SK-N-SH (cell line): ENCODE data around the gene WNT16. TPM values are rescaled to one million over a fixed set of nuclear protein-coding genes. Genes with fewer than 3 reads are reported as not detected.
"Not testable (repeated sequence)": the region's sequence is repeated elsewhere in the genome, so short reads cannot be mapped to it uniquely, and the experiment has no call there.

Source experiments
- CTCF ChIA-PET: fragments of 300-600, 350-600 bp; formaldehyde crosslinking; extraction: SDS; loops from one replicate; lab custom pipeline; 2021; lab: Yijun Ruan, JAX
- POLR2A ChIA-PET: fragments of 350-600 bp; sonication (Branson Sonifier 250); formaldehyde crosslinking; extraction: SDS; loops from one replicate; lab custom pipeline; 2020; ENCODE audit warnings: antibody characterized with exemption, inconsistent platforms; lab: Yijun Ruan, JAX
- DNase-seq: peaks from one replicate; pipeline ENCODE4 v3.0.0; 2012
- H2AFZ ChIP-seq: fragments of 200-600 bp; sonication (generic); 2 replicates; pipeline ENCODE4 v1.8.1; 2016; ENCODE audit warnings: antibody characterized with exemption, mild to moderate bottlenecking, low read depth
- H3F3A ChIP-seq: fragments of 200-600 bp; sonication (generic); replicated peaks from 2 replicates; pipeline ENCODE3; 2016; ENCODE audit warnings: antibody characterized with exemption, mild to moderate bottlenecking; ENCODE audit not compliant: insufficient read depth
- H3K27ac ChIP-seq, 2 experiments: fragments of 200-500 bp in 1 of 2; fragments of 200-600 bp in 1 of 2; sonication (Bioruptor generic) in 1 of 2; sonication (generic), shearing (Covaris generic) in 1 of 2; 2 replicates each; pipeline versions ENCODE4 v1.5.1 to v1.6.1; 2014 to 2016; ENCODE audit warnings: low read depth in 2 of 2, inconsistent platforms in 1 of 2, low read length in 1 of 2, mild to moderate bottlenecking in 1 of 2, mixed read lengths in 1 of 2
- H3K27me3 ChIP-seq: fragments of 200-600 bp; sonication (generic), shearing (Covaris generic); 2 replicates; pipeline ENCODE4 v1.6.1; 2016; ENCODE audit warnings: mixed run types; ENCODE audit not compliant: insufficient read depth
- H3K36me3 ChIP-seq, 2 experiments: fragments of 200-500 bp in 1 of 2; fragments of 200-600 bp in 1 of 2; sonication (Bioruptor generic) in 1 of 2; sonication (generic) in 1 of 2; replicated peaks in 1 of 2; 2 replicates each; pipeline versions ENCODE3 to v1.5.1; 2014 to 2016; ENCODE audit warnings: low read length in 1 of 2, mild to moderate bottlenecking in 1 of 2; ENCODE audit not compliant: insufficient read depth in 2 of 2, control insufficient read depth in 1 of 2
- H3K4me1 ChIP-seq, 2 experiments: fragments of 200-500 bp in 1 of 2; fragments of 200-600 bp in 1 of 2; sonication (Bioruptor generic) in 1 of 2; sonication (generic), shearing (Covaris generic) in 1 of 2; 2 replicates each; pipeline versions ENCODE4 v1.5.1 to v1.6.1; 2014 to 2016; ENCODE audit warnings: low read depth in 1 of 2, low read length in 1 of 2, mixed run types in 1 of 2; ENCODE audit not compliant: insufficient read depth in 2 of 2, control insufficient read depth in 1 of 2
- H3K4me2 ChIP-seq: fragments of 200-600 bp; sonication (generic), shearing (Covaris generic); 2 replicates; pipeline ENCODE4 v1.6.1; 2017; ENCODE audit warnings: mixed run types
- H3K4me3 ChIP-seq, 2 experiments: fragments of 200-500 bp in 1 of 2; fragments of 200-600 bp in 1 of 2; sonication (Bioruptor generic) in 1 of 2; sonication (generic), shearing (Covaris generic) in 1 of 2; 2 replicates each; pipeline versions ENCODE4 v1.5.1 to v1.8.1; 2014 to 2016; ENCODE audit warnings: low read depth in 2 of 2, inconsistent platforms in 1 of 2, low read length in 1 of 2, mild to moderate bottlenecking in 1 of 2, mixed read lengths in 1 of 2, moderate library complexity in 1 of 2
- H3K79me2 ChIP-seq: fragments of 200-600 bp; sonication (generic); 2 replicates; pipeline ENCODE4 v1.8.1; 2017; ENCODE audit warnings: mild to moderate bottlenecking; ENCODE audit not compliant: insufficient read depth
- H3K9ac ChIP-seq: fragments of 200-600 bp; sonication (generic); 2 replicates; pipeline ENCODE4 v1.6.1; 2017; ENCODE audit warnings: mixed run types
- H3K9me2 ChIP-seq: fragments of 200-600 bp; sonication (generic); 2 replicates; pipeline ENCODE4 v1.6.1; 2017; ENCODE audit warnings: mixed run types
- H3K9me3 ChIP-seq: fragments of 200-600 bp; sonication (generic); 2 replicates; pipeline ENCODE4 v1.6.1; 2017; ENCODE audit warnings: mixed run types, mild to moderate bottlenecking, moderate library complexity
- H4K20me1 ChIP-seq: fragments of 200-600 bp; sonication (generic); 2 replicates; pipeline ENCODE4 v1.6.1; 2017; ENCODE audit warnings: mild to moderate bottlenecking, mixed run types; ENCODE audit not compliant: insufficient read depth
- ELF1 ChIP-seq: IDR thresholded peaks from 2 replicates; pipeline ENCODE4 v1.4.0; 2012
- EP300 ChIP-seq, 2 experiments: IDR thresholded peaks; 2 replicates each; pipeline versions ENCODE4 v1.4.0 to v1.6.1; 2012; ENCODE audit warnings: borderline replicate concordance in 1 of 2, low read depth in 1 of 2, low read length in 1 of 2
- FOXM1 ChIP-seq: IDR thresholded peaks from 2 replicates; pipeline ENCODE4 v1.4.0; 2012; ENCODE audit warnings: low read depth, mild to moderate bottlenecking
- GATA2 ChIP-seq: sonication (generic); formaldehyde crosslinking; IDR thresholded peaks from 2 replicates; pipeline ENCODE4 v1.5.0; 2020; ENCODE audit warnings: mild to moderate bottlenecking, missing genetic modification reagents
- MXI1 ChIP-seq: IDR thresholded peaks from 2 replicates; pipeline ENCODE4 v1.6.1; 2012; ENCODE audit warnings: mild to moderate bottlenecking, low read depth, low read length, improper control_type of control experiment
- NFIC ChIP-seq: IDR thresholded peaks from 2 replicates; pipeline ENCODE4 v1.4.0; 2012; ENCODE audit warnings: borderline replicate concordance
- RAD21 ChIP-seq: IDR thresholded peaks from 2 replicates; pipeline ENCODE4 v1.6.1; 2012; ENCODE audit warnings: mild to moderate bottlenecking, low read length
- TCF12 ChIP-seq: IDR thresholded peaks from 2 replicates; pipeline ENCODE4 v1.4.0; 2012
- WGBS: methylation state at CpG from one replicate; pipeline ENCODE4 v1.1.6; 2017; ENCODE audit warnings: low lambda C conversion rate; 5-methylcytosine and 5-hydroxymethylcytosine counted together
- polyA plus RNA-seq, 3 experiments: library from polyadenylated mRNA; depleted of rRNA; stranded (reverse); fragments of >200 nt; gene quantifications; 2 replicates each; pipeline ENCODE4 v1.2.3, GENCODE V29; 2012
- TF ChIP-seq, protein P1 (sequence below): fragments of 200-600 bp; sonication (generic); IDR thresholded peaks from 2 replicates; pipeline ENCODE4 v1.6.1; 2017; ENCODE audit warnings: antibody characterized with exemption, mild to moderate bottlenecking, moderate library complexity
- TF ChIP-seq, protein P2 (sequence below): fragments of 150-350 bp; IDR thresholded peaks from 2 replicates; pipeline ENCODE4 v1.6.1; 2017; ENCODE audit warnings: antibody characterized with exemption, low read length, low read depth, borderline replicate concordance

Gene WNT16
- polyA plus RNA-seq, 1 of the 3 experiments (the other 2 are of a cell fraction), result 0.05 TPM

DNA sequence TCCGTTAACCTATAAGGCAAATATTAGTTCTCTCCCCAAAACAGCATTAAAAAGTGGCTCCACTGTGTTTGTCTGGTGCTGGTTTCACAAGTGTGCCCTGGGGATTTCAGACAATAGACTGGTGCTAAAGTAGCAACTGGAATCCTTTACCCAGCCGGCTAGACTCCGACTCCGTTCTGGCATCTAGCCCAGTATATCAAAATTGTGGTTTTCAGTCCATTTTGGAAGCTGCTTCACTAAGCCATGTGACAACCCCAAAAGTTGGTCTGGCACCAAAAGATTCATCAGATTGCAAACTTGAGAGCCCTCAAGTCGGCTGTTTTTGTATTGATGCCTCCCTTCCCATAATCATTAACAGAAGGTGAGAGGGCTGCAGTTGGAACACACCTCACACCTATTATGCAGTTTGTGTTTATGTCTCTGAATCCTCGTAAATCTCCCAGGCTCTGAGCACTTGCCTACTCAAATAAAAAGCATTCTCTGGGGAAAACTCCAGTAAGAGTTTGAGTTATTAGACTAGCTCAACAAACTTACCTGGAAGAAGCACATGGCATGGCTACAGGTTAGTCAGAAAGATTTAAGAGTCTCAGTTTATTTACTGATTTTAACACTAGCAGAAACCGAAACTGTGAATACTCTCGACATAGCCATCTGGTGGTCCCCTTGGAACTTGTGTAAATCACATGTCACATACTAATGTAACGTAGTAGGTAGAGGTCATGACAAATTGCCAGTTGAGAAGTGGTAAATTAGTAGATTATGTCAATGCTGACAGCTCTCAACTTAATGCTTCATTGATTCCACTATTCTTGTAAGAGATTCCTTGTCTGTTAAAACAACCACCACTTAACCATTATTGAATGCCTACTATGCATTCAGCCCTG, 14.8 kb upstream of the WNT16 start:
- Histone ChIP-seq H3K9me2 (no peaks in the 10 kb centered on the region), H3K27ac (peak overlapping the region in 1 of 2 experiments; percentile 47; a peak in 1 of 4 replicates), H3F3A (no peaks in the 10 kb centered on the region), H3K4me1 (peaks cover 9 to 11% of the 10 kb centered on the region in 2 experiments; a peak in 2 of 4 replicates), H3K9me3 (peaks cover 8% of the 10 kb centered on the region; the same call in 1 of the 2 replicates), H3K4me2 (no peak overlapping the region), H3K4me3 (no peak overlapping the region), H3K79me2 (no peaks in the 10 kb centered on the region), H3K9ac (no peak overlapping the region), H3K27me3 (peaks cover 7% of the 10 kb centered on the region; the same call in 1 of the 2 replicates), H4K20me1 (no peaks in the 10 kb centered on the region), H2AFZ (no peak overlapping the region), H3K36me3 (no peaks in the 10 kb centered on the region)
- DNase-seq, result no peak
- no peak for TF ChIP-seq MXI1
- TF ChIP-seq NFIC, result 0 out of 2 replicates have a peak, but pooled peaks have one; percentile 27
- TF ChIP-seq ELF1, result no peak
- no peak for TF ChIP-seq TCF12
- TF ChIP-seq GATA2 (CRISPR knock-in tag), result no peak
- TF ChIP-seq RAD21, result no peak
- TF ChIP-seq EP300 (IDR thresholded peaks at IDR 0.05; ENCODE audit: borderline replicate concordance in 1 of 2, low read depth in 1 of 2, low read length in 1 of 2), result no peak
- TF ChIP-seq, protein P1, sequence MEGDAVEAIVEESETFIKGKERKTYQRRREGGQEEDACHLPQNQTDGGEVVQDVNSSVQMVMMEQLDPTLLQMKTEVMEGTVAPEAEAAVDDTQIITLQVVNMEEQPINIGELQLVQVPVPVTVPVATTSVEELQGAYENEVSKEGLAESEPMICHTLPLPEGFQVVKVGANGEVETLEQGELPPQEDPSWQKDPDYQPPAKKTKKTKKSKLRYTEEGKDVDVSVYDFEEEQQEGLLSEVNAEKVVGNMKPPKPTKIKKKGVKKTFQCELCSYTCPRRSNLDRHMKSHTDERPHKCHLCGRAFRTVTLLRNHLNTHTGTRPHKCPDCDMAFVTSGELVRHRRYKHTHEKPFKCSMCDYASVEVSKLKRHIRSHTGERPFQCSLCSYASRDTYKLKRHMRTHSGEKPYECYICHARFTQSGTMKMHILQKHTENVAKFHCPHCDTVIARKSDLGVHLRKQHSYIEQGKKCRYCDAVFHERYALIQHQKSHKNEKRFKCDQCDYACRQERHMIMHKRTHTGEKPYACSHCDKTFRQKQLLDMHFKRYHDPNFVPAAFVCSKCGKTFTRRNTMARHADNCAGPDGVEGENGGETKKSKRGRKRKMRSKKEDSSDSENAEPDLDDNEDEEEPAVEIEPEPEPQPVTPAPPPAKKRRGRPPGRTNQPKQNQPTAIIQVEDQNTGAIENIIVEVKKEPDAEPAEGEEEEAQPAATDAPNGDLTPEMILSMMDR, result no peak
- CTCF ChIA-PET, result no interaction called here
- POLR2A ChIA-PET, result no interaction called here
- 52% methylated on average over 9 of the region's 9 CpGs for WGBS

DNA sequence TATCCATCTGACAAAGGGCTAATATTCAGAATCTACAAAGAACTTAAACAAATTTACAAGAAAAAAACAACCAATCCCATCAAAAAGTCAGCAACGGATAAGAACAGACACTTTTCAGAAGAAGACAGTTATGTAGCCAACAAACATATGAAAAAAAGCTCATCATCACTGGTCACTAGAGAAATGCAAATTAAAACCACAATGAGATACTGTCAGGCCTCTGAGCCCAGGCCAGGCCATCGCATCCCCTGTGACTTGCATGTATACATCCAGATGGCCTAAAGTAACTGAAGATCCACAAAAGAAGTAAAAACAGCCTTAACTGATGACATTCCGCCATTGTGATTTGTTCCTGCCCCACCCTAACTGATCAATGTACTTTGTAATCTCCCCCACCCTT, 13.6 kb upstream of the WNT16 start:
- POLR2A ChIA-PET, H2AFZ ChIP-seq, H3K4me3 ChIP-seq, H3K4me2 ChIP-seq, H3K36me3 ChIP-seq, H3K27ac ChIP-seq, H3F3A ChIP-seq, DNase-seq, H3K9me3 ChIP-seq, H3K79me2 ChIP-seq, H3K9me2 ChIP-seq, H4K20me1 ChIP-seq, CTCF ChIA-PET, H3K27me3 ChIP-seq, H3K9ac ChIP-seq: not testable (repeated sequence)
- WGBS, result 66% methylated on average over 3 of the region's 3 CpGs
- H3K4me1 ChIP-seq, result peaks cover 9 to 11% of the 10 kb centered on the region in 2 experiments; a peak in 2 of 4 replicates

DNA sequence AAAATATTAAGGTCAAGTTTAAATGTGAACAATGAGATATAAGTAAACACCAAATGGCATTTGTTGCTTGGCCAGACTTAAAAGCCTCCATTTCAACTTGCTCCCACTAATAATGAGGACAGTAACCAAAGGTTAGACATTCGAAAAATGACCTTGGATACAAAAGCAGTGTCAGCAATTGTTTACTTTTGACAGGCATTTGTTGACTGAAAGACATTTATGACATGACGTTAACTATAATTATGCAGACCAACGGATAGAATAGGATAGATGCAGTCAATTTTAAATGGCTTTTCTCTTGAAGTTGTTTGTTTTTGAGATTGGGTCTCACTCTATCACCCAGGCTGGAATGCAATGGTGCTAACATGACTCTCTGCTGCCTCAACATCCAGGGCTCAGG, 6.3 kb upstream of the WNT16 start:
- H2AFZ ChIP-seq, result no peak overlapping the region
- peaks cover under 1% of the 10 kb centered on the region; the same call in 1 of the 2 replicates for H3K27me3 ChIP-seq
- POLR2A ChIA-PET, result no interaction called here
- H3K27ac ChIP-seq, result no peak overlapping the region
- H3K4me3 ChIP-seq, result no peak overlapping the region
- H3F3A ChIP-seq, result no peaks in the 10 kb centered on the region
- peaks cover 0 to 2% of the 10 kb centered on the region in 2 experiments; a peak in 1 of 4 replicates for H3K4me1 ChIP-seq
- no peaks in the 10 kb centered on the region for H3K9me2 ChIP-seq
- H3K36me3 ChIP-seq, result no peaks in the 10 kb centered on the region
- DNase-seq, result no peak
- H4K20me1 ChIP-seq, result no peaks in the 10 kb centered on the region
- CTCF ChIA-PET, result no interaction called here
- TF ChIP-seq MXI1, result no peak
- TF ChIP-seq, protein P2, sequence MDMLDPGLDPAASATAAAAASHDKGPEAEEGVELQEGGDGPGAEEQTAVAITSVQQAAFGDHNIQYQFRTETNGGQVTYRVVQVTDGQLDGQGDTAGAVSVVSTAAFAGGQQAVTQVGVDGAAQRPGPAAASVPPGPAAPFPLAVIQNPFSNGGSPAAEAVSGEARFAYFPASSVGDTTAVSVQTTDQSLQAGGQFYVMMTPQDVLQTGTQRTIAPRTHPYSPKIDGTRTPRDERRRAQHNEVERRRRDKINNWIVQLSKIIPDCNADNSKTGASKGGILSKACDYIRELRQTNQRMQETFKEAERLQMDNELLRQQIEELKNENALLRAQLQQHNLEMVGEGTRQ, result no peak
- no peak for TF ChIP-seq FOXM1
- no peak for TF ChIP-seq GATA2 (CRISPR knock-in tag)
- no peak for TF ChIP-seq ELF1
- H3K4me2 ChIP-seq, result no peak overlapping the region
- 56% methylated on average over 3 of the region's 3 CpGs for WGBS
- no peaks in the 10 kb centered on the region for H3K9me3 ChIP-seq
- H3K9ac ChIP-seq, result no peak overlapping the region
- no peaks in the 10 kb centered on the region for H3K79me2 ChIP-seq
